K562 (cell line): ENCODE measurements around the gene TP73. TPM values are rescaled to one million over a fixed set of nuclear protein-coding genes. Genes with fewer than 3 reads are reported as not detected.
A peak's percentile ranks its signal among the peaks of the same experiment; 100 is the strongest.

Source experiments
- C11orf30 ChIP-seq: fragments of 450-650 bp; IDR thresholded peaks from 2 replicates; pipeline ENCODE4 v1.6.1; 2016; ENCODE audit warnings: low read depth, mild to moderate bottlenecking
- E2F5 ChIP-seq: sonication (generic); formaldehyde crosslinking; IDR thresholded peaks from 2 replicates; pipeline ENCODE4 v1.8.0; 2022; ENCODE audit warnings: mild to moderate bottlenecking, missing genetic modification reagents
- EHMT2 ChIP-seq: fragments of 450-650 bp; IDR thresholded peaks from 2 replicates; pipeline ENCODE4 v1.6.1; 2018; ENCODE audit warnings: antibody characterized with exemption
- ESRRA ChIP-seq: fragments of 450-650 bp; IDR thresholded peaks from 2 replicates; pipeline ENCODE4 v1.6.1; 2014; ENCODE audit warnings: low read depth, mild to moderate bottlenecking, moderate library complexity, borderline replicate concordance
- EZH2 ChIP-seq: IDR thresholded peaks from 2 replicates; pipeline ENCODE4 v1.6.1; 2012; ENCODE audit warnings: low read depth, mild to moderate bottlenecking, inconsistent platforms, low read length, borderline replicate concordance
- FOXP4 ChIP-seq: sonication (generic); formaldehyde crosslinking; IDR thresholded peaks from 2 replicates; pipeline ENCODE4 v1.8.0; 2022; ENCODE audit warnings: mild to moderate bottlenecking, missing genetic modification reagents, borderline replicate concordance
- HDAC1 ChIP-seq, 2 experiments: fragments of 450-650 bp; IDR thresholded peaks; 2 replicates each; pipeline ENCODE4 v1.6.1; 2016 to 2017; ENCODE audit warnings: inconsistent platforms in 1 of 2, mild to moderate bottlenecking in 1 of 2, moderate library complexity in 1 of 2
- KAT8 ChIP-seq: fragments of 450-650 bp; IDR thresholded peaks from 2 replicates; pipeline ENCODE4 v1.6.1; 2016; ENCODE audit warnings: low read depth, mild to moderate bottlenecking
- MYBL2 ChIP-seq, 2 experiments: fragments of 450-650 bp in 1 of 2; sonication (generic) in 1 of 2; formaldehyde crosslinking in 1 of 2; IDR thresholded peaks; 2 replicates each; pipeline versions ENCODE4 v1.6.1 to v1.8.1; 2017 to 2022; ENCODE audit warnings: borderline replicate concordance in 1 of 2, inconsistent platforms in 1 of 2, low read depth in 1 of 2, mild to moderate bottlenecking in 1 of 2, missing genetic modification reagents in 1 of 2, moderate library complexity in 1 of 2
- NFIX ChIP-seq: fragments of 250-450 bp; sonication (Bioruptor Pico); IDR thresholded peaks from 2 replicates; pipeline ENCODE4 v1.4.0; 2020; ENCODE audit warnings: low read depth, mild to moderate bottlenecking, moderate library complexity
- PREB ChIP-seq: sonication (generic); formaldehyde crosslinking; IDR thresholded peaks from 2 replicates; pipeline ENCODE4 v1.8.1; 2023; ENCODE audit warnings: mild to moderate bottlenecking, missing genetic modification reagents
- RBM14 ChIP-seq: fragments of 200-400 bp; formaldehyde crosslinking; IDR thresholded peaks from 2 replicates; pipeline ENCODE4 v1.6.1; 2018; ENCODE audit warnings: low read depth, mild to moderate bottlenecking, low read length, moderate library complexity, borderline replicate concordance; ENCODE audit not compliant: insufficient read depth
- SLC30A9 ChIP-seq: fragments of 250-450 bp; sonication (Bioruptor Pico); IDR thresholded peaks from 2 replicates; pipeline ENCODE4 v1.8.0; 2022; ENCODE audit warnings: mild to moderate bottlenecking, moderate library complexity
- TAF9B ChIP-seq: fragments of 450-650 bp; IDR thresholded peaks from 2 replicates; pipeline ENCODE4 v1.6.1; 2018; ENCODE audit warnings: mild to moderate bottlenecking; ENCODE audit not compliant: partially characterized antibody
- TCF3 ChIP-seq: sonication (generic); formaldehyde crosslinking; IDR thresholded peaks from 2 replicates; pipeline ENCODE4 v1.4.0; 2020; ENCODE audit warnings: mild to moderate bottlenecking, missing genetic modification reagents
- TCFL5 ChIP-seq: fragments of 250-450 bp; sonication (Bioruptor Pico); conservative IDR thresholded peaks from 2 replicates; pipeline ENCODE4 v1.6.1; 2021; ENCODE audit warnings: mild to moderate bottlenecking, moderate library complexity, matching md5 sums
- TSC22D4 ChIP-seq: fragments of 450-650 bp; IDR thresholded peaks from 2 replicates; pipeline ENCODE4 v1.6.1; 2016; ENCODE audit warnings: missing genetic modification characterization, missing biosample characterization, control low read depth
- XRCC4 ChIP-seq: IDR thresholded peaks from one replicate; pipeline ENCODE4 v1.6.1; 2011; ENCODE audit not compliant: insufficient read depth, insufficient read length; ENCODE audit errors: extremely low read depth
- ZEB2 ChIP-seq: fragments of 450-650 bp; IDR thresholded peaks from 2 replicates; pipeline ENCODE4 v1.6.1; 2016
- ZNF224 ChIP-seq: sonication (generic); formaldehyde crosslinking; IDR thresholded peaks from 2 replicates; pipeline ENCODE4 v1.8.0; 2022; ENCODE audit warnings: mild to moderate bottlenecking, missing genetic modification reagents
- ZNF280B ChIP-seq: fragments of 250-450 bp; sonication (Bioruptor Pico); IDR thresholded peaks from 2 replicates; pipeline ENCODE4 v1.5.1; 2021; ENCODE audit warnings: mild to moderate bottlenecking
- ZNF583 ChIP-seq: fragments of 250-450 bp; sonication (Bioruptor Pico); IDR thresholded peaks from 2 replicates; pipeline ENCODE4 v1.4.0; 2020
- polyA plus RNA-seq, 8 experiments: library from polyadenylated mRNA; depleted of rRNA in 4 of 8; stranded (reverse) in 5 of 8; unstranded in 3 of 8; fragments of >200 nt; fragmentation: Nextera tagmentation in 2 of 8; fragmentation: Illumina TruSeq in 1 of 8; extraction: Ambion mirVana in 2 of 8; extraction: Trizol in 1 of 8; gene quantifications; 2 replicates each; pipeline versions ENCODE4 v1.2.1 to v1.2.3, GENCODE V29; 2011 to 2014; ENCODE audit warnings: inconsistent platforms in 1 of 8, missing spikeins in 1 of 8
- total RNA-seq, 7 experiments: library from RNA; depleted of rRNA in 6 of 7; stranded (reverse); fragments of >200 nt in 6 of 7; fragmentation: Illumina TruSeq in 2 of 7; extraction: Trizol in 2 of 7; gene quantifications; 2 replicates each; pipeline versions ENCODE4 v1.2.1 to v1.2.3, GENCODE V29; 2011 to 2021; ENCODE audit warnings: low replicate concordance in 1 of 7
- TF ChIP-seq, protein P1 (sequence below): IDR thresholded peaks from 3 replicates; pipeline ENCODE4 v1.6.1; 2011; ENCODE audit warnings: borderline replicate concordance, mild to moderate bottlenecking; ENCODE audit not compliant: insufficient read length, insufficient read depth

Gene TP73
- total and polyA plus RNA-seq, 9 of the 15 experiments (the other 6 are each of a cell fraction or from before 2014, with no cell fraction given), result 0.07 to 1.6 (median 0.40) TPM; not detected in 2

DNA sequence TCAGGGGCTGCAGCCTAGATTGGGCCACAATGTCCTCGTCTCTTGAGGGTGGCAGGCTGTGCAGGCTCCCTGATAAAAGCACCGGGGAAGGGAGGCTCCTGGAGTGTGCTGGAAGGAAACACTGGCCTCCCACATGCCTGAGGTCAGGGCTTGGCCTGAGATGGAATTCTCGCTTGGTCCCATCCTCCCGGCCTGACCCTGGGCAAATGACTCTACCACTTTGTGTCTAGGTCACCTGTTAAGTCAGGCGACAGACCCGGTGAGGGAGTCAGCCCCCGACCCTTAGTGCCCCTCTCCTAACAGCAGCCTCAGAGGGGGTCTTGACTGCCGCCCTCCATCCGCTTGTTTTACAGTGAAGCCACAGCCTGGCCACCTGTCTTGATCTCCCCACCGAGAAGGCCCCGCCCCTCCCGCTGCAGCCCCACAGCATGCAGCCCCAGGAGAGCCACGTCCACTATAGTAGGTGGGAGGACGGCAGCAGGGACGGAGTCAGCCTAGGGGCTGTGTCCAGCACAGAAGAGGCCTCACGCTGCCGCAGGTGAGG, 122.7 kb downstream of the TP73 start (continued):
- TF ChIP-seq RBM14 (no peak), EHMT2 (no peak), ESRRA (no peak; the same call in 1 of the 2 replicates), SLC30A9 (no peak), PREB (no peak), TCF3 (CRISPR knock-in tag) (peak; percentile 96), TAF9B (no peak), ZNF583 (no peak; the same call in 1 of the 2 replicates), HDAC1 (IDR thresholded peaks at IDR 0.05) (peak in 1 of 2 experiments; percentile 81; a peak in 2 of 4 replicates), ZEB2 (peak; percentile 84), KAT8 (no peak), EZH2 (no peak), C11orf30 (no peak), NFIX (no peak), E2F5 (no peak), MYBL2 (IDR thresholded peaks at IDR 0.05; ENCODE audit: low read depth) (no peak), MYBL2 (CRISPR knock-in tag; IDR thresholded peaks at IDR 0.05; ENCODE audit: borderline replicate concordance) (no peak), FOXP4 (CRISPR knock-in tag) (no peak; the same call in 1 of the 2 replicates), XRCC4 (no peak), TCFL5 (CRISPR knock-in tag) (no peak), TSC22D4 (tag) (no peak), ZNF280B (CRISPR knock-in tag) (no peak), ZNF224 (CRISPR knock-in tag) (no peak)
- TF ChIP-seq, protein P1, sequence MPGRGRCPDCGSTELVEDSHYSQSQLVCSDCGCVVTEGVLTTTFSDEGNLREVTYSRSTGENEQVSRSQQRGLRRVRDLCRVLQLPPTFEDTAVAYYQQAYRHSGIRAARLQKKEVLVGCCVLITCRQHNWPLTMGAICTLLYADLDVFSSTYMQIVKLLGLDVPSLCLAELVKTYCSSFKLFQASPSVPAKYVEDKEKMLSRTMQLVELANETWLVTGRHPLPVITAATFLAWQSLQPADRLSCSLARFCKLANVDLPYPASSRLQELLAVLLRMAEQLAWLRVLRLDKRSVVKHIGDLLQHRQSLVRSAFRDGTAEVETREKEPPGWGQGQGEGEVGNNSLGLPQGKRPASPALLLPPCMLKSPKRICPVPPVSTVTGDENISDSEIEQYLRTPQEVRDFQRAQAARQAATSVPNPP, result no peak
